Measurements from ENCODE around the gene RNF20. TPM values are rescaled to one million over a fixed set of nuclear protein-coding genes. Genes with fewer than 3 reads are reported as not detected.
A peak's percentile ranks its signal among the peaks of the same experiment; 100 is the strongest.

The RNF20 gene, protein sequence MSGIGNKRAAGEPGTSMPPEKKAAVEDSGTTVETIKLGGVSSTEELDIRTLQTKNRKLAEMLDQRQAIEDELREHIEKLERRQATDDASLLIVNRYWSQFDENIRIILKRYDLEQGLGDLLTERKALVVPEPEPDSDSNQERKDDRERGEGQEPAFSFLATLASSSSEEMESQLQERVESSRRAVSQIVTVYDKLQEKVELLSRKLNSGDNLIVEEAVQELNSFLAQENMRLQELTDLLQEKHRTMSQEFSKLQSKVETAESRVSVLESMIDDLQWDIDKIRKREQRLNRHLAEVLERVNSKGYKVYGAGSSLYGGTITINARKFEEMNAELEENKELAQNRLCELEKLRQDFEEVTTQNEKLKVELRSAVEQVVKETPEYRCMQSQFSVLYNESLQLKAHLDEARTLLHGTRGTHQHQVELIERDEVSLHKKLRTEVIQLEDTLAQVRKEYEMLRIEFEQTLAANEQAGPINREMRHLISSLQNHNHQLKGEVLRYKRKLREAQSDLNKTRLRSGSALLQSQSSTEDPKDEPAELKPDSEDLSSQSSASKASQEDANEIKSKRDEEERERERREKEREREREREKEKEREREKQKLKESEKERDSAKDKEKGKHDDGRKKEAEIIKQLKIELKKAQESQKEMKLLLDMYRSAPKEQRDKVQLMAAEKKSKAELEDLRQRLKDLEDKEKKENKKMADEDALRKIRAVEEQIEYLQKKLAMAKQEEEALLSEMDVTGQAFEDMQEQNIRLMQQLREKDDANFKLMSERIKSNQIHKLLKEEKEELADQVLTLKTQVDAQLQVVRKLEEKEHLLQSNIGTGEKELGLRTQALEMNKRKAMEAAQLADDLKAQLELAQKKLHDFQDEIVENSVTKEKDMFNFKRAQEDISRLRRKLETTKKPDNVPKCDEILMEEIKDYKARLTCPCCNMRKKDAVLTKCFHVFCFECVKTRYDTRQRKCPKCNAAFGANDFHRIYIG
- total RNA-seq: 10 to 100 TPM; 12.7 to 13.9 TPM
- polyA plus RNA-seq: 1 to 10 TPM; 8.3 to 9.1 TPM

DNA sequence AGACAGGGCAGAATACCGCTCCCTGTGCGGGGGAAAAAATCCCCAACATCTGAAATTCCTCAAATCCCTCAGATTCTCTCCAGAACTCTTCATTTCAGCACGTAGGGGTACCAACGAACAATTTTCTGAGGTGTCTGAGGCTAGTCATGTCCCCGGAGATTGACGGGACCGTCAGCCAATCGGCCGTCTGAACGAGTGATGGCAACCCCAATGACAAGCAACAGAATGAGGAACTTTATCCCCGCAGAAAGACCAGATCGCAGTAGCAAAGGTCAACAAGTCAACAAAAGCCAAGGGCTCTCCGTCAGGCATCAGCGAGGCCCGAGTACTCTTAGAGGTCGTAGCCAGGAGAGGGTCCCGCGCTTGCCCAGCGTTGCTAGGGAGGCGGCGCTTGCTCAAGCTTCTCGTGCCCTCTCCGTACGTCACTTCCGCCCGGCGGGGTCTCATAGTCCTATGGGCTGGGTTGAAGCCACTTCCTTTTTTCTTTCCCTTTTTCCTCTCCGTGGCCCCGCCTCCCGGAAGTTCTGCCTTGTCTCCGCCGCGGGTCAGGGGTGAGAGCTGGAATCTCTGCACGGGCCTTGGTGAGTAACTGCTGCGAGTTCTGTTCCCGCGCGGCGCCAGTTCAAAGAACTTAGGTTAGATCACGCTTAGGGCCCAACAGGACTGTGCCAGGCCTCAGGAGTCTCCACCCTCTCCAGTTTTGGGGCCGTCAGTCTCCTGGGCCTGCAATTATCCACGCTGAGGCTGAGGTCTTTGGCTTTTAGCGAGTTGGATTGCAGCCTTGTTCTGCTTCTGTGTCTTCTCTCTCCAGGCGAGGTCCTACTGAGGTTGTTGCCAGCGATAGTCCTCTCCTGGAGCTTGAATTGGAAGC, at the start of gene RNF20:
Gene RNF20 (plus strand): TSS at position 520 of the 871 bp plus-strand sequence. CDS start 1,571 bp downstream, outside the sequence.
- peaks cover 0 to 10% (median 6%) of the 10 kb centered on the region in 4 donors for H3K4me1 ChIP-seq (ENCODE audit: control insufficient read depth in 4 of 4, insufficient read depth in 4 of 4, low read length in 3 of 4)
- H3K9ac ChIP-seq (ENCODE audit: low read depth in 1 of 2, low read length in 2 of 2): peak within 1 kb of the TSS; percentile 90 to 97
- under 1% methylated on average over 45 of the region's 45 CpGs for WGBS
- H3K36me3 ChIP-seq (ENCODE audit: control insufficient read depth in 4 of 4, insufficient read depth in 3 of 4, low read depth in 1 of 4, low read length in 3 of 4): peaks cover 0 to 8% (median 6%) of the 10 kb centered on the region in 4 donors
- TF ChIP-seq JUND (IDR thresholded peaks at IDR 0.05): peak in 1 of 2 donors; percentile 34
- TF ChIP-seq, protein P1, sequence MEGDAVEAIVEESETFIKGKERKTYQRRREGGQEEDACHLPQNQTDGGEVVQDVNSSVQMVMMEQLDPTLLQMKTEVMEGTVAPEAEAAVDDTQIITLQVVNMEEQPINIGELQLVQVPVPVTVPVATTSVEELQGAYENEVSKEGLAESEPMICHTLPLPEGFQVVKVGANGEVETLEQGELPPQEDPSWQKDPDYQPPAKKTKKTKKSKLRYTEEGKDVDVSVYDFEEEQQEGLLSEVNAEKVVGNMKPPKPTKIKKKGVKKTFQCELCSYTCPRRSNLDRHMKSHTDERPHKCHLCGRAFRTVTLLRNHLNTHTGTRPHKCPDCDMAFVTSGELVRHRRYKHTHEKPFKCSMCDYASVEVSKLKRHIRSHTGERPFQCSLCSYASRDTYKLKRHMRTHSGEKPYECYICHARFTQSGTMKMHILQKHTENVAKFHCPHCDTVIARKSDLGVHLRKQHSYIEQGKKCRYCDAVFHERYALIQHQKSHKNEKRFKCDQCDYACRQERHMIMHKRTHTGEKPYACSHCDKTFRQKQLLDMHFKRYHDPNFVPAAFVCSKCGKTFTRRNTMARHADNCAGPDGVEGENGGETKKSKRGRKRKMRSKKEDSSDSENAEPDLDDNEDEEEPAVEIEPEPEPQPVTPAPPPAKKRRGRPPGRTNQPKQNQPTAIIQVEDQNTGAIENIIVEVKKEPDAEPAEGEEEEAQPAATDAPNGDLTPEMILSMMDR (IDR thresholded peaks at IDR 0.05; ENCODE audit: low read depth, low read length, missing input control): no peak
- TF ChIP-seq HNF4G (IDR thresholded peaks at IDR 0.05): no peak
- peak; percentile 5 for TF ChIP-seq FOXA2 (IDR thresholded peaks at IDR 0.05)
- no peak for TF ChIP-seq FOXA1 (IDR thresholded peaks at IDR 0.05)
- peak; percentile 89 to 95 for TF ChIP-seq EGR1 (IDR thresholded peaks at IDR 0.05; ENCODE audit: low read depth in 2 of 2)
- TF ChIP-seq YY1 (IDR thresholded peaks at IDR 0.05): peak; percentile 83
- TF ChIP-seq RXRA (IDR thresholded peaks at IDR 0.05): peak; percentile 52 to 56
- no peak for TF ChIP-seq TAF1 (conservative IDR thresholded peaks at IDR 0.05)
- TF ChIP-seq, protein P2, sequence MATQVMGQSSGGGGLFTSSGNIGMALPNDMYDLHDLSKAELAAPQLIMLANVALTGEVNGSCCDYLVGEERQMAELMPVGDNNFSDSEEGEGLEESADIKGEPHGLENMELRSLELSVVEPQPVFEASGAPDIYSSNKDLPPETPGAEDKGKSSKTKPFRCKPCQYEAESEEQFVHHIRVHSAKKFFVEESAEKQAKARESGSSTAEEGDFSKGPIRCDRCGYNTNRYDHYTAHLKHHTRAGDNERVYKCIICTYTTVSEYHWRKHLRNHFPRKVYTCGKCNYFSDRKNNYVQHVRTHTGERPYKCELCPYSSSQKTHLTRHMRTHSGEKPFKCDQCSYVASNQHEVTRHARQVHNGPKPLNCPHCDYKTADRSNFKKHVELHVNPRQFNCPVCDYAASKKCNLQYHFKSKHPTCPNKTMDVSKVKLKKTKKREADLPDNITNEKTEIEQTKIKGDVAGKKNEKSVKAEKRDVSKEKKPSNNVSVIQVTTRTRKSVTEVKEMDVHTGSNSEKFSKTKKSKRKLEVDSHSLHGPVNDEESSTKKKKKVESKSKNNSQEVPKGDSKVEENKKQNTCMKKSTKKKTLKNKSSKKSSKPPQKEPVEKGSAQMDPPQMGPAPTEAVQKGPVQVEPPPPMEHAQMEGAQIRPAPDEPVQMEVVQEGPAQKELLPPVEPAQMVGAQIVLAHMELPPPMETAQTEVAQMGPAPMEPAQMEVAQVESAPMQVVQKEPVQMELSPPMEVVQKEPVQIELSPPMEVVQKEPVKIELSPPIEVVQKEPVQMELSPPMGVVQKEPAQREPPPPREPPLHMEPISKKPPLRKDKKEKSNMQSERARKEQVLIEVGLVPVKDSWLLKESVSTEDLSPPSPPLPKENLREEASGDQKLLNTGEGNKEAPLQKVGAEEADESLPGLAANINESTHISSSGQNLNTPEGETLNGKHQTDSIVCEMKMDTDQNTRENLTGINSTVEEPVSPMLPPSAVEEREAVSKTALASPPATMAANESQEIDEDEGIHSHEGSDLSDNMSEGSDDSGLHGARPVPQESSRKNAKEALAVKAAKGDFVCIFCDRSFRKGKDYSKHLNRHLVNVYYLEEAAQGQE (IDR thresholded peaks at IDR 0.05): peak; percentile 86
- TF ChIP-seq GABPA (IDR thresholded peaks at IDR 0.05 in 1 of 2, conservative IDR thresholded peaks at IDR 0.05 in 1 of 2): peak; percentile 95 to 98
- TF ChIP-seq, protein P3, sequence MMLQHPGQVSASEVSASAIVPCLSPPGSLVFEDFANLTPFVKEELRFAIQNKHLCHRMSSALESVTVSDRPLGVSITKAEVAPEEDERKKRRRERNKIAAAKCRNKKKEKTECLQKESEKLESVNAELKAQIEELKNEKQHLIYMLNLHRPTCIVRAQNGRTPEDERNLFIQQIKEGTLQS (IDR thresholded peaks at IDR 0.05): no peak
- TF ChIP-seq, protein P4, sequence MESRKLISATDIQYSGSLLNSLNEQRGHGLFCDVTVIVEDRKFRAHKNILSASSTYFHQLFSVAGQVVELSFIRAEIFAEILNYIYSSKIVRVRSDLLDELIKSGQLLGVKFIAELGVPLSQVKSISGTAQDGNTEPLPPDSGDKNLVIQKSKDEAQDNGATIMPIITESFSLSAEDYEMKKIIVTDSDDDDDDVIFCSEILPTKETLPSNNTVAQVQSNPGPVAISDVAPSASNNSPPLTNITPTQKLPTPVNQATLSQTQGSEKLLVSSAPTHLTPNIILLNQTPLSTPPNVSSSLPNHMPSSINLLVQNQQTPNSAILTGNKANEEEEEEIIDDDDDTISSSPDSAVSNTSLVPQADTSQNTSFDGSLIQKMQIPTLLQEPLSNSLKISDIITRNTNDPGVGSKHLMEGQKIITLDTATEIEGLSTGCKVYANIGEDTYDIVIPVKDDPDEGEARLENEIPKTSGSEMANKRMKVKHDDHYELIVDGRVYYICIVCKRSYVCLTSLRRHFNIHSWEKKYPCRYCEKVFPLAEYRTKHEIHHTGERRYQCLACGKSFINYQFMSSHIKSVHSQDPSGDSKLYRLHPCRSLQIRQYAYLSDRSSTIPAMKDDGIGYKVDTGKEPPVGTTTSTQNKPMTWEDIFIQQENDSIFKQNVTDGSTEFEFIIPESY (IDR thresholded peaks at IDR 0.05): peak; percentile 44
- peak; percentile 79 for TF ChIP-seq SP1 (IDR thresholded peaks at IDR 0.05)
- TF ChIP-seq, protein P5, sequence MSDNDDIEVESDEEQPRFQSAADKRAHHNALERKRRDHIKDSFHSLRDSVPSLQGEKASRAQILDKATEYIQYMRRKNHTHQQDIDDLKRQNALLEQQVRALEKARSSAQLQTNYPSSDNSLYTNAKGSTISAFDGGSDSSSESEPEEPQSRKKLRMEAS (IDR thresholded peaks at IDR 0.05): peak; percentile 93
- TF ChIP-seq NR2F2 (IDR thresholded peaks at IDR 0.05): peak; percentile 96
- TF ChIP-seq HNF4A (conservative IDR thresholded peaks at IDR 0.05): peak; percentile 52 to 57
- peak in 1 of 2 donors; percentile 21 for TF ChIP-seq RAD21 (IDR thresholded peaks at IDR 0.05)
- peak within 1 kb of the TSS; percentile 60 to 98 (median 90) for H3K4me3 ChIP-seq (ENCODE audit: low read depth in 1 of 3, low read length in 3 of 3)
- H3K27ac ChIP-seq (ENCODE audit: low read depth in 1 of 2, low read length in 2 of 2): peak within 1 kb of the TSS; percentile 79 to 97
- no peaks in the 10 kb centered on the region for H3K9me3 ChIP-seq (ENCODE audit: control insufficient read depth in 4 of 4, low read length in 3 of 4)
- DNase-seq (ENCODE audit: low spot score): peak; percentile 98
- H3K27me3 ChIP-seq (ENCODE audit: control insufficient read depth in 4 of 4, insufficient read depth in 4 of 4, low read length in 3 of 4): no peaks in the 10 kb centered on the region
